Loucy (cell line): ENCODE results near the gene ATXN7L1.

ENCODE experiments used
- H2AFZ ChIP-seq: fragments of 200-600 bp; sonication (generic); 2 replicates; pipeline ENCODE4 v1.6.0; 2016; ENCODE audit warnings: antibody characterized with exemption, mild to moderate bottlenecking, low read length, moderate library complexity
- H3F3A ChIP-seq: fragments of 200-600 bp; 2 replicates; pipeline ENCODE4 v1.6.0; 2016; ENCODE audit warnings: antibody characterized with exemption, low read depth, mild to moderate bottlenecking
- H3K27me3 ChIP-seq: fragments of 200-600 bp; sonication (generic); 2 replicates; pipeline ENCODE4 v1.6.1; 2014; ENCODE audit warnings: low read length, mild to moderate bottlenecking; ENCODE audit not compliant: insufficient read depth, poor library complexity, severe bottlenecking
- H3K36me3 ChIP-seq: fragments of 200-600 bp; sonication (generic); 2 replicates; pipeline ENCODE4 v1.6.1; 2016; ENCODE audit warnings: low read length; ENCODE audit not compliant: insufficient read depth
- H3K4me1 ChIP-seq: fragments of 200-600 bp; sonication (generic); 2 replicates; pipeline ENCODE4 v1.5.1; 2014; ENCODE audit warnings: low read length, mild to moderate bottlenecking; ENCODE audit not compliant: insufficient read depth, poor library complexity, severe bottlenecking
- H3K4me2 ChIP-seq: fragments of 200-600 bp; sonication (generic); 2 replicates; pipeline ENCODE4 v1.6.0; 2014; ENCODE audit warnings: antibody characterized with exemption, low read length, low read depth, mild to moderate bottlenecking; ENCODE audit not compliant: poor library complexity, severe bottlenecking
- H3K4me3 ChIP-seq: fragments of 200-600 bp; sonication (generic); 2 replicates; pipeline ENCODE4 v1.5.1; 2014; ENCODE audit warnings: low read length, mild to moderate bottlenecking, mixed read lengths; ENCODE audit not compliant: poor library complexity, severe bottlenecking
- H3K79me2 ChIP-seq: fragments of 200-600 bp; sonication (generic); 2 replicates; pipeline ENCODE4 v1.6.1; 2014; ENCODE audit warnings: low read length; ENCODE audit not compliant: insufficient read depth
- H3K9ac ChIP-seq: fragments of 200-600 bp; sonication (generic); 2 replicates; pipeline ENCODE4 v1.6.0; 2014; ENCODE audit warnings: mild to moderate bottlenecking, low read depth, low read length, moderate library complexity; ENCODE audit not compliant: poor library complexity, severe bottlenecking
- H3K9me2 ChIP-seq: fragments of 200-600 bp; sonication (generic); replicated peaks from 2 replicates; pipeline ENCODE4 v1.6.1; 2016; ENCODE audit warnings: low read depth, low read length, mixed read lengths
- H3K9me3 ChIP-seq: fragments of 200-600 bp; sonication (generic); 2 replicates; pipeline ENCODE4 v1.6.1; 2014; ENCODE audit warnings: mild to moderate bottlenecking, antibody characterized with exemption, low read length, low read depth; ENCODE audit not compliant: insufficient read depth
- H4K20me1 ChIP-seq: fragments of 200-600 bp; sonication (generic); 2 replicates; pipeline ENCODE4 v1.6.0; 2014; ENCODE audit warnings: antibody characterized with exemption, low read length, mild to moderate bottlenecking; ENCODE audit not compliant: insufficient read depth, poor library complexity, severe bottlenecking
- EZH2phosphoT487 ChIP-seq: fragments of 200-600 bp; IDR thresholded peaks from 2 replicates; pipeline ENCODE4 v1.6.1; 2018; ENCODE audit warnings: antibody characterized with exemption, mild to moderate bottlenecking, moderate library complexity, borderline replicate concordance
- TF ChIP-seq, protein P1 (sequence below): fragments of 200-600 bp; sonication (generic); conservative IDR thresholded peaks from 2 replicates; pipeline ENCODE4 v1.5.1; 2014; ENCODE audit warnings: mild to moderate bottlenecking, antibody characterized with exemption, low read length

The ATXN7L1 gene

DNA sequence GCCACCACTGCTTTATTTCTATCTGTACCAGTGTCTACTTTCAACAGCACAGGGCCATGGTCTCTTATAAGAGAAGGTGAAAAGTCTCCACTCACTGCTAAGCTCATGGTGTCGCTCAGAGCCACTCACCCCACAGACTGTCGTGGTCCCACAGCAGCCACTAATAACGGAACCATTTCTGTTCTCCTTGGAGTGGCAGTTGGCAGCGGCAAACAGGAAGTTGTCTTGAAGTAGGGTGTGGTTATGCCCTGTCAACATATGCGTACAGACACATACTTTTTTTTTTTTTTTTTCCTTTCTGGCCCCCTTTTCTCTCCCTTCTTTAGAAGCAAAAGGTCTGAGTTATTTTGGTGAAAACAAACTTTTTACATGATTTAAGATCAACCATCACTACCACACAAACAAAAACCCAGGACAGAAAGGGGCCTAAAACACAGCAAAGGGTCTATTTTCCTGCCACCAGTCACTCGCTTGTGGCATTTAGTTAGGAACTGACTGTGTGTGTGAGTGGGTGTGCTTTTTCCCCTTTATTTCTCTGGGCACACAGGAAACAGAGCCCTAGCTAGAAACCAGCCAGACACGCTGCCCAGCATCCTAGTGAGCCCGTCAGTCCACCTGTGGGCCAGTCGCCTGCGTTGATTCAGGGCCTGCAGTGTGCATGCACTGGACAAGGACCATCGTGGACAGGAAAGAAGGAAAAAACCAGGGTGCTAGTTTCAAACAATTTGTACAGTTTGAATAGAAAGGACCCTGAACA, 198.4 kb downstream of the ATXN7L1 start:
- Histone ChIP-seq H3K36me3 (no peaks in the 10 kb centered on the region), H3K27me3 (no peaks in the 10 kb centered on the region), H3K9me2 (no peaks in the 10 kb centered on the region), H4K20me1 (no peaks in the 10 kb centered on the region), H3K79me2 (peaks cover 8% of the 10 kb centered on the region; the same call in 1 of the 2 replicates), H3K4me1 (peaks cover 57% of the 10 kb centered on the region), H2AFZ (peak overlapping the region; percentile 47), H3K4me3 (peak overlapping the region; percentile 70), H3K9me3 (no peaks in the 10 kb centered on the region), H3K9ac (peak overlapping the region; percentile 73), H3F3A (no peaks in the 10 kb centered on the region), H3K4me2 (peak overlapping the region; percentile 71)
- TF ChIP-seq, protein P1, sequence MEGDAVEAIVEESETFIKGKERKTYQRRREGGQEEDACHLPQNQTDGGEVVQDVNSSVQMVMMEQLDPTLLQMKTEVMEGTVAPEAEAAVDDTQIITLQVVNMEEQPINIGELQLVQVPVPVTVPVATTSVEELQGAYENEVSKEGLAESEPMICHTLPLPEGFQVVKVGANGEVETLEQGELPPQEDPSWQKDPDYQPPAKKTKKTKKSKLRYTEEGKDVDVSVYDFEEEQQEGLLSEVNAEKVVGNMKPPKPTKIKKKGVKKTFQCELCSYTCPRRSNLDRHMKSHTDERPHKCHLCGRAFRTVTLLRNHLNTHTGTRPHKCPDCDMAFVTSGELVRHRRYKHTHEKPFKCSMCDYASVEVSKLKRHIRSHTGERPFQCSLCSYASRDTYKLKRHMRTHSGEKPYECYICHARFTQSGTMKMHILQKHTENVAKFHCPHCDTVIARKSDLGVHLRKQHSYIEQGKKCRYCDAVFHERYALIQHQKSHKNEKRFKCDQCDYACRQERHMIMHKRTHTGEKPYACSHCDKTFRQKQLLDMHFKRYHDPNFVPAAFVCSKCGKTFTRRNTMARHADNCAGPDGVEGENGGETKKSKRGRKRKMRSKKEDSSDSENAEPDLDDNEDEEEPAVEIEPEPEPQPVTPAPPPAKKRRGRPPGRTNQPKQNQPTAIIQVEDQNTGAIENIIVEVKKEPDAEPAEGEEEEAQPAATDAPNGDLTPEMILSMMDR = no peak
- no peak for TF ChIP-seq EZH2phosphoT487

DNA sequence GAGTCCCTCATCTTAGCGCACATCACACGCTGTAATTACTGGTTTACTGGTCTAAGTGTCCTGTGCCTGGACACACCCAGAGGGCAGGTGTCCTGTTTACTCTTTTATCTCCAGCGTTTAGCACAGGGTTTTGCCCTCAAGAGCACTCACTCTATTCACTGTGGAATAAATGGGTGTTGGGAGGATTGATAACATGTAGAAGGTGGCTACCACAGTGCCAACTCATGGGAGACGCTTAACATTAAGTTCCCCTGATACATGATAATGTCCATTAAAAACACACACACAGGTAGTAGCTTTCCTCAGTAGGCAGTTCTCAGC, 199.0 kb downstream of the ATXN7L1 start:
- Histone ChIP-seq H3F3A (no peaks in the 10 kb centered on the region), H3K4me1 (peaks cover 62% of the 10 kb centered on the region), H3K27me3 (no peaks in the 10 kb centered on the region), H3K4me3 (peak overlapping the region; percentile 70), H3K4me2 (peak overlapping the region; percentile 71), H3K79me2 (peaks cover 8% of the 10 kb centered on the region; the same call in 1 of the 2 replicates), H2AFZ (peak overlapping the region; percentile 47), H3K9ac (peak overlapping the region; percentile 73), H3K9me3 (no peaks in the 10 kb centered on the region), H4K20me1 (no peaks in the 10 kb centered on the region), H3K9me2 (no peaks in the 10 kb centered on the region), H3K36me3 (no peaks in the 10 kb centered on the region)
- TF ChIP-seq, protein P1 = no peak
- no peak for TF ChIP-seq EZH2phosphoT487

DNA sequence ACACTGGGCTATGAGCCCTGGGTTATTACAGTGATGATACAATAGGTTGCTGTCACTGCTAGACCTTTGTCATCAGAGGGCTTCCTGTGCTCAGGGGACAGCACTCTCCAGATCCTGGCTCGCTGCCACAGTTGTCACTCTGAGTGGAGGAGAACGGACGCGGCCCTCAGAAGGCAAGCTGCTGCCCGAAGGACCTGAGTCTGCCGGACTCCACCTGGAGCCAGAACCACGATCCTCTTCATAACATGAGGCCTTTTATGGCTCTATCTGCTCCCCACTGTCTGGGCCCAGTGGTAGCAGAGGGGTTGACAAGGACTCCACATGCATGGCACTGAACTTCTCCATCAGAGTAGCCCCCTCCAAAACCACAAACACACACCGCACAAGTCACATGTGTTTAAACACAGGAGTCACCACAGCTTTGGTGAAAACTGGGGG, 200.4 kb downstream of the ATXN7L1 start:
- Histone ChIP-seq H3K4me1 (peaks cover 62% of the 10 kb centered on the region), H3K36me3 (no peaks in the 10 kb centered on the region), H3K4me3 (peak overlapping the region; percentile 70), H3K9me3 (no peaks in the 10 kb centered on the region), H3K4me2 (peak overlapping the region; percentile 71), H3K9me2 (no peaks in the 10 kb centered on the region), H3K79me2 (peaks cover 8% of the 10 kb centered on the region; the same call in 1 of the 2 replicates), H2AFZ (0 out of 2 replicates have a peak overlapping the region, but pooled peaks have one; percentile 47), H4K20me1 (no peaks in the 10 kb centered on the region), H3F3A (no peaks in the 10 kb centered on the region), H3K27me3 (no peaks in the 10 kb centered on the region), H3K9ac (peak overlapping the region; percentile 25)
- TF ChIP-seq, protein P1 = no peak
- no peak for TF ChIP-seq EZH2phosphoT487
